Inflammatory macrophage treated with lipopolysaccharide for 4 hours (primary cell): ENCODE data around the gene PTPRO.

Experiments used
- DNase-seq: peaks from one replicate; pipeline ENCODE4 v3.0.0-alpha.2; 2020

PTPRO gene

GRCh38 chr12:15530361-15530760 is 208.1 kb downstream of the PTPRO start:
- no peak for DNase-seq

- DNase-seq: peak; percentile 76
Measured at GRCh38 chr12:15532364-15532977, 210.2 kb downstream of the PTPRO start.

DNA sequence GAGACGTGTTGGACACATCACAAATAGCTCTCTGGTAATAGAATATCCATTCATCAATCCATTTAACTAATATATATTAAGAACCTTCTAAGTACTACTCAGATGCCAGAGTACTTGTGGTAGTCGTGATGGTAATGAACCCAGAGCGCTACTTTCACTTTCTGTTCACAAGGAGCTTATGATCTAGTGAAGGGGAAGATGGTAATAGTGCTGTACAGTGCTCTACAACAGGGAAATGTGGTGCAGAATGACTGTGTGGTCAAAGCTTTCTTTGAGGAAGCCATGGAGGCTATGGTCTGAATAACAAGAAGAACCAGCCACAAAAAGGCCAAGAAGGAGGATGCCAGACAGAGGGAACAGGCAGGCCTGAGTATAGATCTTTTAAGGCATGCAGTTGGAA is 212.0 kb downstream of the PTPRO start:
- DNase-seq: peak; percentile 90

DNA sequence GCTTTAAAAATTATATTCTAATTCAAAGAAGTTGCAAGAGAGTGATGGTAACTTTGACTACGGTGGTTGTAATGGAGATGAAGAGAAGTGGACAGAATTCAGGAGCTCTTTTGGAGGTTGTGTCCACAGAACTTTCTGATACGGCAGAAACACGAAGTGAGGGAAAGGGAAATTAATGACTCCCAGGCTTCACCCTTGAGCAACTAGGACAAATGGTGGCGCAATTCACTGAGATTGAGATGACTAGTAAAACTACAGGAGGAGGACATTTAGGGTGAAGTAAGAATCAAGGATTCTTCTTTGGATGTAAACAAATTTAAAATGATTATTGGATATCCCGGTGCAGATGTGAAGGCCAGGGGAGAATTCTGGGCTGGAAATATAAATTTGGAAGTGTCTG is 212.6 kb downstream of the PTPRO start:
- peak; percentile 91 for DNase-seq

DNA sequence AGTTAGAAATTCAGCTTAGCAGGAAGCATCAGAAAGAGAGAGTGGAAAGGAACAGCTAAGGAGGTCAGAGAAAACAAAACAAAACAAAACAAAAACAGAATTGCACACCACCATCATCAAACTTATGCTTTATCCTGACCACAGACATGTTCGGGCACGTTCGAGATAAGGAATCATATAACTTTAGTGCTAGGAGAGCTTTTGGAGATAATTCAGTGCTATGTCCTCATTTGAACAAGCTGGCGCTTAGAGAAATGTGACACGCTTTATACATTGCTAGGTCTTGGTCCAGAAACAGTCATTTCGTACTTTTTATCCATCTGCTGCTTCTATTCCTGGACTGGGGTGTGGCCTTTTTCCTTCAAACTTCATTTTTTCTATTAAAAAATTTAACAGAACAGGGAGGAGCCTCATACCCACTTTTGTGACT is 213.1 kb downstream of the PTPRO start:
- peak; percentile 32 for DNase-seq

GRCh38 chr12:15536446-15536845 is 214.1 kb downstream of the PTPRO start:
- no peak for DNase-seq

- DNase-seq: peak; percentile 11
Measured at GRCh38 chr12:15538881-15539280, 216.6 kb downstream of the PTPRO start.

- no peak for DNase-seq
Measured at GRCh38 chr12:15540005-15540404, 217.7 kb downstream of the PTPRO start.

DNA sequence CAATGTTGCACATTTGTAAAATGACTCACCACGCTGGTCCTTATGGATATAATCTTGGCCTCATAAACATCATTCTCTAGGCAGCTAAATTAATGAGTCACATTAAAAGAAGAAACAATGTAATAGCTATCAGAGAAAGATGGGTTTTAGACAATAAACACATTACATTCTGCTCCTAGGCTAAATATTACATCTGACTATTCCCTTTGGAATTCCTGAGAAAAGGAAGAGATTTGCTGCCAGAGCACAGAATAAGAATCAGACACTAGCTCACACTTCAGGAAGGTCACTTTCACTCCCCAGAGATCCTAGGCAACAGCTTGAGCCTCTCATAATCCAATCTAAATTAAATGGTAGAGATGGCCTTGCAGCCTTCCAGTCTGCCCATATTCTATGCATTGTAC is 218.2 kb downstream of the PTPRO start:
- DNase-seq: no peak

DNA sequence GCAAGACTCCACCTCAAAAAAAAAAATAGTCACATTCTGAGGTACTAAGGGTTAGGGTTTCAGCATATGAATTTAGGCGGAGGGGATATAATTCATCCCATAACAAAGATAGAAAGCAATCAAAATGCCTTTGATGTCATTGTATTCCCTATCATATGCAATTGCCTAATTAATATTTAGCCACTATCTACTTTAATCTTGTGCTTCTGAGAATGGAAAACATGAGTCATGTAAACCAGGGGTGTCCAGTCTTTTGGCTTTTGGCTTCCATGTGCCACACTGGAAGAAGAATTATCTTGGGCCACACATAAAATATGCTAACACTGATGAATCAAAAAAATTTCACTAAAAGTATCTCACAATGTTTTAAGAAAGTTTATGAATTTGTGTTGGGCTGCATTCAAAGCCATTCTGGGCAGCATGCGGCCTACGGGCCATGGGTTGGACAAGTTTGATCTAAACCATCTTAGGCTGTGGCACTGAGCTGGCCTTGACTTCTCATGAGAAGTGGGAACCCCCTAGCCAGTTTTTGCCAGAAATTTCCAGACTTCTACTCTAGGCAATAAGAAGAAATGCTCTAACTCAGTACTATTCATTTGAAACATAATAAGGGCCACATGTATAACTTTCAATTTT is 219.8 kb downstream of the PTPRO start:
- no peak for DNase-seq

- DNase-seq: no peak
Measured at GRCh38 chr12:15543347-15543746, 221.0 kb downstream of the PTPRO start.

GRCh38 chr12:15544589-15544988 is 222.3 kb downstream of the PTPRO start:
- DNase-seq: peak; percentile 87

GRCh38 chr12:15545334-15545733 is 223.0 kb downstream of the PTPRO start:
- peak; percentile 74 for DNase-seq

- peak; percentile 90 for DNase-seq
Measured at GRCh38 chr12:15546102-15546701, 223.9 kb downstream of the PTPRO start.

DNA sequence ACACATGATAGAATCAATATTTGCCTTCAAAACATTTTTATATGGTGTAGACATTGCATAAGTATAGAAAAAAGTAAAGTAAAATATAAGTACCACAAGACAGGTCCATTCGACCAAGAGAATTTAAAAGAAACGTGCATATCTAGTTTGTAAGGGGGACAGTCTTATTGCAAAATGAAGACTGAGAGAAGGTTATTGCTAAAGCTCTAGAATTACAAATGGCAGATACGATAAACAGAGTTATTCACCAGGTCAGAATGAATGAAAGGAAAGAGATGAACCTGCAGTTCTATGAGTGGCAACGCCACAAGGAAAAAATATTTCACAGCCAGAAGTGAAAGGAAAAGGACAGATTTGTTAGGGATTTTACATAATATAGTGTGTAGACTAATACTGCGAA is 224.8 kb downstream of the PTPRO start:
- DNase-seq: peak; percentile 42

- peak; percentile 85 for DNase-seq
Measured at GRCh38 chr12:15547691-15548090, 225.4 kb downstream of the PTPRO start.

DNA sequence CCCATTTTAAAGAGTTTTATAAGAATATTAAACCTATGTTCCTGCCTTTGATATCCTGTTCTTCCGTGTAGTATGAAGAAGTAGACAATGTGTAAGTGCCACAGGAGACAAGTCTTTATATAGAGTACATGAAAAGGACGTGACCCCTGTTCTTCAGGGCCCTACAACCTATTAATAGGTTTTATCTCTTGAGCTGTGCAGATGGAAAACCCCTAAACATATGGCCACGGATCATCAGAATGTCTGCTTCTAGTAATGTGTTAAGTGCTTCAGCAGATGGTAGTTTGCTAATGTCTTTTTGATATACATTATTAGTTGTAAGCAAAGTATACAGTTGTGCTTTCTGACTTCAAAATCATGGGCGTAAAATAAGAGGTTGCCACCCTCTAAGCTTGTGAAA is 228.5 kb downstream of the PTPRO start:
- no peak for DNase-seq

DNA sequence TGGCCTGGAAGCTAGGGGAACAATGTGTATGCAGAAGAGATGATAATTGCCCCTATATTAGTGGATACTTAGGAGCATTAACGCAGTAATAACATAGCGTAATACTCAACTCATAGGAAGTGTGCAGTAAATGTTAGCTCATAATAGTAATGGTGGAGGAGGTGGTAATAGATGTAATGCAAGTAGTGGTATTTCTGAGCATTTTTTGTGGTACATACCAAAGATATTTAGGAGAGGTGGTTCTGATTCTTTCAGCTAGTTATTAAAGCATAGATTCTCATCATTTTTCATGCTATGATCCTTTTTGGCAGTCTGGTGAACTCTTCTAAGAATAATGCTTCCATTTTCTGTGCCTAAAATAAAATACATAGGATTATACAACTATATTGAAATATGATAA is 233.1 kb downstream of the PTPRO start:
- DNase-seq: no peak

DNA sequence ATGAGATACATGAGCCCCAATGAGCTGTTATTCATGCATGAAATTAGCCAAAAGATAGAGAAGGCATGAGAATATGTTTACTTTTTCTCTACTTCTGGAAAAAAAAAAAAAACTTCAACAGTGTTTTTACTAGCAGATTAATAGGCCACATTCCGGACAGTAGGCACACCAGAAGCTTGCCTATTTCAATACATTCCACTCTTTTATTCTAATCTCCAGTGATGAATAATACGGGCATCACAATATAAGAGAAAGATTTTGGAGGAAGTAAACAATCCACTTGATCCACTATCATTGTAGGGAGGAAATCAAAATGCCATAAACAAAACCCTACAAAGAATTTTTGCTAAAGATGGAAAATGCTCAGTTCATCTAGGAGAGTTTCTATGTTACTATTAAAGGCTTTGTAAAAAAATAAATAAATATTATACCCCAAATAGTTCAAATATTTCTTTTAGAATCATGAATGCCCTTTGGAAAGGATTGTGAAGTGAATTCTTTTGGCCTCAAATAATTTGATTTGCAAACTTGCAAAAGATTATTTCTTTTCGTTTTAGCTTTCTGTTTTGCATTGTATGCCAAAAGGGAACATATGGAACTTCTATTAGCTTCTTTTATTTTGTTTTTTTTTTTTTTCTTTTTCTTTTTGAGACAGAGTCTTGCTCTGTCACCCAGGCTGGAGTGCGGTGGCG is 234.2 kb downstream of the PTPRO start:
- DNase-seq: no peak

GRCh38 chr12:15558915-15559528 is 236.7 kb downstream of the PTPRO start:
- DNase-seq: no peak

GRCh38 chr12:15561396-15561795 is 239.1 kb downstream of the PTPRO start:
- DNase-seq: no peak

DNA sequence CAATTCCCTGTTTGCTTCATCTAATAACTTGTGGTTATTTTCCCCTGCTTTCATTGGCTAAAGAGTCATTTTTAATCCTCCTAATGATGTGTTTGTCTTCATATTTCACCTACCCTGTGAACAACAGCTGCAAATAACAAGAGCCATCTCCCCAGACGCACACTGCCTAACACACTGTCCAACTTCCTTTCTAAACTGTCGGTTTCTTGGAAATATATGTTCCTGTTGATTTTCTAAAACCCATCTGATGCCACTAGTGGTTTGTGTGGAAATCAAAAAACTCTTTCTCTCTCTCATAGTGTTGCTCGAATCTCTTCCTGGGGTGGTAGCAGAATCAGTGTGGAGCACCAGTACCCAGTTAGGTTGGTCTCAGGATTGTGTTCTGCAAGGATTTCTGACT is 240.0 kb downstream of the PTPRO start:
- peak; percentile 30 for DNase-seq

DNA sequence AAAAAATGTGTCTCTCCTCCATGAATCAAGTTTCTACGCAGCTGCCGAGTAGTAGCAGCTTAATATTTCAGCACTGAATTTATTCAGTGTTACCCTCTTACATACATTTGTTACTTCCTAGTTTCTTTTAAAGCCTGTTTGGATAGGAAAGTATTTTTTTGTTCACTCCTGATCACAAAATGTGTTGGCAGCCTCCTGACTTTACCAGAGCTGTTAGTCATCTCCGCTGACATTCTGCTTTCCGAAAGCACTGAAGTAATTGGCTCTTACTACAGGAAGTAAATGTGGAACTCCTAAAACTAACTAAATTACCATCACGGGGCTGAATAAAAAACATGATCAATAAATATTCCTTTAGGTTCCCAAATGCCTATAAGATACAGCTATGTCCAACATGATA is 241.4 kb downstream of the PTPRO start:
- peak; percentile 92 for DNase-seq
